ENCODE results near the gene NFATC1. TPM values are rescaled to one million over a fixed set of nuclear protein-coding genes. Genes with fewer than 3 reads are reported as not detected.

Gene NFATC1
- total RNA-seq, 1 donor from 2014 or later, result 21.9 TPM

- Histone ChIP-seq H3K27me3 (no peaks in the 10 kb centered on the region), H3K4me3 (no peak overlapping the region), H3K9me3 (no peaks in the 10 kb centered on the region), H3K27ac (no peak overlapping the region), H3K36me3 (peaks cover 0 to 8% of the 10 kb centered on the region in 2 donors), H3K4me1 (peaks cover 19% of the 10 kb centered on the region)
- intact Hi-C loops (cut with DNase I), result no loop called here
- TF ChIP-seq POLR2A (IDR thresholded peaks at IDR 0.05), result no peak
- TF ChIP-seq POLR2AphosphoS5 (IDR thresholded peaks at IDR 0.05; ENCODE audit: insufficient read depth in 1 of 2, low read depth in 1 of 2), result no peak
- TF ChIP-seq CTCF (IDR thresholded peaks at IDR 0.05), result no peak
- no peak for DNase-seq (ENCODE audit: extremely low spot score in 2 of 2)
These were observed 67.8 kb downstream of the NFATC1 start for GRCh38 chr18:79463424-79463960.

GRCh38 chr18:79465392-79465991, 69.8 kb downstream of the NFATC1 start:
- no peaks in the 10 kb centered on the region for H3K9me3 ChIP-seq
- DNase-seq (ENCODE audit: extremely low spot score in 2 of 2), result no peak
- no peak for TF ChIP-seq CTCF (IDR thresholded peaks at IDR 0.05)
- TF ChIP-seq POLR2AphosphoS5 (IDR thresholded peaks at IDR 0.05; ENCODE audit: insufficient read depth in 1 of 2, low read depth in 1 of 2), result no peak
- no peak for TF ChIP-seq POLR2A (IDR thresholded peaks at IDR 0.05)
- peaks cover 0 to 8% of the 10 kb centered on the region in 2 donors for H3K36me3 ChIP-seq
- intact Hi-C loops (cut with DNase I), result no loop called here
- H3K27ac ChIP-seq, result no peak overlapping the region
- H3K27me3 ChIP-seq, result no peaks in the 10 kb centered on the region
- peaks cover 5% of the 10 kb centered on the region for H3K4me1 ChIP-seq
- H3K4me3 ChIP-seq, result no peak overlapping the region

GRCh38 chr18:79466591-79466990, 70.9 kb downstream of the NFATC1 start:
- H3K4me3 ChIP-seq, result no peak overlapping the region
- no peak overlapping the region for H3K27ac ChIP-seq
- H3K9me3 ChIP-seq, result no peaks in the 10 kb centered on the region
- no peak for TF ChIP-seq POLR2AphosphoS5 (IDR thresholded peaks at IDR 0.05; ENCODE audit: insufficient read depth in 1 of 2, low read depth in 1 of 2)
- no peak for TF ChIP-seq CTCF (IDR thresholded peaks at IDR 0.05)
- TF ChIP-seq POLR2A (IDR thresholded peaks at IDR 0.05), result no peak
- H3K36me3 ChIP-seq, result peaks cover 0 to 8% of the 10 kb centered on the region in 2 donors
- H3K27me3 ChIP-seq, result no peaks in the 10 kb centered on the region
- H3K4me1 ChIP-seq, result no peaks in the 10 kb centered on the region
- intact Hi-C loops (cut with DNase I), result no loop called here
- no peak for DNase-seq (ENCODE audit: extremely low spot score in 2 of 2)

GRCh38 chr18:79467126-79467525, 71.4 kb downstream of the NFATC1 start:
- DNase-seq (ENCODE audit: extremely low spot score in 2 of 2), result no peak
- no peak overlapping the region for H3K4me3 ChIP-seq
- no peaks in the 10 kb centered on the region for H3K27me3 ChIP-seq
- H3K36me3 ChIP-seq, result peaks cover 0 to 8% of the 10 kb centered on the region in 2 donors
- H3K4me1 ChIP-seq, result no peaks in the 10 kb centered on the region
- H3K9me3 ChIP-seq, result no peaks in the 10 kb centered on the region
- no peak overlapping the region for H3K27ac ChIP-seq
- TF ChIP-seq POLR2A (IDR thresholded peaks at IDR 0.05), result no peak
- TF ChIP-seq POLR2AphosphoS5 (IDR thresholded peaks at IDR 0.05; ENCODE audit: insufficient read depth in 1 of 2, low read depth in 1 of 2), result no peak
- no peak for TF ChIP-seq CTCF (IDR thresholded peaks at IDR 0.05)
- intact Hi-C loops (cut with DNase I), result no loop called here

- intact Hi-C loops (cut with DNase I), result no loop called here
- Histone ChIP-seq H3K4me1 (no peaks in the 10 kb centered on the region), H3K36me3 (peaks cover 0 to 8% of the 10 kb centered on the region in 2 donors), H3K9me3 (no peaks in the 10 kb centered on the region), H3K4me3 (no peak overlapping the region), H3K27ac (no peak overlapping the region), H3K27me3 (no peaks in the 10 kb centered on the region)
- no peak for TF ChIP-seq CTCF (IDR thresholded peaks at IDR 0.05)
- TF ChIP-seq POLR2AphosphoS5 (IDR thresholded peaks at IDR 0.05; ENCODE audit: insufficient read depth in 1 of 2, low read depth in 1 of 2), result no peak
- no peak for TF ChIP-seq POLR2A (IDR thresholded peaks at IDR 0.05)
- DNase-seq (ENCODE audit: extremely low spot score in 2 of 2), result no peak
These were observed 72.5 kb downstream of the NFATC1 start for GRCh38 chr18:79468119-79468789.

Data from vagina (tissue), 2 donors.